Suprapubic skin (tissue), 3 donors: ENCODE measurements around the gene TMEM131L.

Source experiments
- POLR2A ChIP-seq, 2 donors: fragments of 450-650 bp; IDR thresholded peaks; one replicate each; pipeline ENCODE4 v1.6.1; 2017; ENCODE audit warnings: antibody characterized with exemption in 2 of 2, mild to moderate bottlenecking in 2 of 2, moderate library complexity in 2 of 2
- TF ChIP-seq, protein P1 (sequence below), 2 donors: fragments of 200-600 bp in 1 of 2; fragments of 450-650 bp in 1 of 2; sonication (generic) in 1 of 2; IDR thresholded peaks; one replicate each; pipeline ENCODE4 v1.5.1; 2016 to 2019; ENCODE audit warnings: antibody characterized with exemption in 2 of 2, mild to moderate bottlenecking in 1 of 2, moderate library complexity in 1 of 2

DNA sequence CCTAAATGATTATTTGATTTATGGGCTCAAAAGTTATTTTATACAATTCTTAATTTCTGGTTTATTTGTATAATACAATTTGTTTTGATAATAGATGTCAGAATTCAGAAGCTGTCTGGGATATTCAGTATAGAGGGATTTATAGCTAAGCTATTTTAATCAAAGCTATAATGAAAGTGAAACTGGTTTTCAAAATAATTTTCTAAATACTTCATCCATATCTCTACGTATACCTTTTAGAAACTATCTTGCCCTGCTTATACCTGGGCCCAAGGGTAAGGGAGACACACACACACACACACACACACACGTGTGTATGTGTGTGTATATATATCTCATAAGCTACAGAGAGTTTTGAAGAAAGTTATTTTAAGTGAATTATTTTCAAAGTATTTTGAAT is 2.9 kb downstream of the TMEM131L start:
- TF ChIP-seq, protein P1, sequence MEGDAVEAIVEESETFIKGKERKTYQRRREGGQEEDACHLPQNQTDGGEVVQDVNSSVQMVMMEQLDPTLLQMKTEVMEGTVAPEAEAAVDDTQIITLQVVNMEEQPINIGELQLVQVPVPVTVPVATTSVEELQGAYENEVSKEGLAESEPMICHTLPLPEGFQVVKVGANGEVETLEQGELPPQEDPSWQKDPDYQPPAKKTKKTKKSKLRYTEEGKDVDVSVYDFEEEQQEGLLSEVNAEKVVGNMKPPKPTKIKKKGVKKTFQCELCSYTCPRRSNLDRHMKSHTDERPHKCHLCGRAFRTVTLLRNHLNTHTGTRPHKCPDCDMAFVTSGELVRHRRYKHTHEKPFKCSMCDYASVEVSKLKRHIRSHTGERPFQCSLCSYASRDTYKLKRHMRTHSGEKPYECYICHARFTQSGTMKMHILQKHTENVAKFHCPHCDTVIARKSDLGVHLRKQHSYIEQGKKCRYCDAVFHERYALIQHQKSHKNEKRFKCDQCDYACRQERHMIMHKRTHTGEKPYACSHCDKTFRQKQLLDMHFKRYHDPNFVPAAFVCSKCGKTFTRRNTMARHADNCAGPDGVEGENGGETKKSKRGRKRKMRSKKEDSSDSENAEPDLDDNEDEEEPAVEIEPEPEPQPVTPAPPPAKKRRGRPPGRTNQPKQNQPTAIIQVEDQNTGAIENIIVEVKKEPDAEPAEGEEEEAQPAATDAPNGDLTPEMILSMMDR (IDR thresholded peaks at IDR 0.05), result no peak
- no peak for TF ChIP-seq POLR2A (IDR thresholded peaks at IDR 0.05)
